ENCODE measurements around the gene FOXC2.

DNA sequence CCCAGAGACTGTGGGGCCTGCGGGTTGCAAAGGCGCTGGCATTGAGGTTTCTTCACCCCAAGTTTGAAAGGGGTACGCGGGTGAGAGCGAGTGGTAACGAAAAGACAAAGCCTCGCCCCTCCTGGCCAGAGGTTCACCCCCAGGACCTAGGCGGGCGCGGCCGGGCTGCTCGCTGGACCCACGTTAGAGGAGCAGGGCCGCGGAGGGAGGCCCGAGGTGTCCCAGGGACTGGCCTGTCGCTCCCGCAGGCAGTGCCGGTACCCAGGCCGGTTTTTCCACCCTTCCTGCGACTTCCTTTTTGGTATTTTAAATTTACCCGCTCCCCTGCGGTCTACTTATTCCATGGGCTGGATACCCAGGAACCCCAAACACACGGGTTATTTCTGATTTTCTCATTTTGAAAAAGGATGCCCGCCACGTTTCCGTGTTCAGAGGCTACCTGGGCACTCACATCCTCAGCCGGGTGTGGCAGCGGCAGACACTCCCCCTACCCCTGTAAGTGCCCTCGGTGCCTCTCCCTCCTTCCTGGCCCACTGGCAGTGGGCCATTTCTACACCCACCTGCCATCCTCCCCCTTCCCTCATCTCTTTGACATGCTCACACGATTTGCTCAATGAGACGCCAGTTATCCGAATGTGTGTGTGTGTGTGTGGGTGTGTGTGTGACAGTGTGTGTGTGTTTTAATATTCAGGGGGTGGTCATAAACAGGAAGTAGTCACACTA, 10.1 kb downstream of the FOXC2 start:
- no peak for TF ChIP-seq CTCF (IDR thresholded peaks at IDR 0.05)
- no peak for TF ChIP-seq POLR2A (IDR thresholded peaks at IDR 0.05)

Data from heart left ventricle (tissue), 13 donors.